GM12878 (cell line): ENCODE results near the gene TAC3. TPM values are rescaled to one million over a fixed set of nuclear protein-coding genes. Genes with fewer than 3 reads are reported as not detected.

ENCODE experiments used
- CREM ChIP-seq: IDR thresholded peaks from 2 replicates; pipeline ENCODE4 v1.6.1; 2014; ENCODE audit warnings: antibody characterized with exemption, low read depth
- DPF2 ChIP-seq: fragments of 450-650 bp; IDR thresholded peaks from 2 replicates; pipeline ENCODE4 v1.6.1; 2017; ENCODE audit warnings: mild to moderate bottlenecking
- FOS ChIP-seq: IDR thresholded peaks from 3 replicates; pipeline ENCODE4 v1.6.1; 2011; ENCODE audit warnings: borderline replicate concordance; ENCODE audit not compliant: insufficient read length; ENCODE audit errors: extremely low read depth
- FOXK2 ChIP-seq: fragments of 450-650 bp; IDR thresholded peaks from 2 replicates; pipeline ENCODE4 v1.6.1; 2017; ENCODE audit warnings: mild to moderate bottlenecking, moderate library complexity
- IKZF1 ChIP-seq: fragments of 450-650 bp; conservative IDR thresholded peaks from 2 replicates; pipeline ENCODE4 v1.6.1; 2017; ENCODE audit warnings: antibody characterized with exemption, mild to moderate bottlenecking
- IKZF2 ChIP-seq, 2 experiments: fragments of 450-650 bp; IDR thresholded peaks; 2 replicates each; pipeline ENCODE4 v1.6.1; 2017; ENCODE audit warnings: mild to moderate bottlenecking in 2 of 2, moderate library complexity in 2 of 2
- MEF2A ChIP-seq: IDR thresholded peaks from 2 replicates; pipeline ENCODE4 v1.6.1; 2011; ENCODE audit warnings: low read depth, mild to moderate bottlenecking, low read length, moderate library complexity; ENCODE audit not compliant: insufficient read depth
- MXI1 ChIP-seq: fragments of 150-350 bp; IDR thresholded peaks from 2 replicates; pipeline ENCODE4 v1.6.1; 2011; ENCODE audit warnings: low read depth, mild to moderate bottlenecking, inconsistent platforms, low read length, improper control_type of control experiment
- NBN ChIP-seq: fragments of 450-650 bp; IDR thresholded peaks from 2 replicates; pipeline ENCODE4 v1.6.1; 2016
- POLR2AphosphoS2 ChIP-seq: IDR thresholded peaks from 2 replicates; pipeline ENCODE4 v1.6.1; 2011; ENCODE audit warnings: low read depth, mild to moderate bottlenecking, low read length, improper control_type of control experiment, moderate library complexity
- POLR2AphosphoS5 ChIP-seq: IDR thresholded peaks from 2 replicates; pipeline ENCODE4 v1.6.1; 2011; ENCODE audit warnings: mild to moderate bottlenecking, low read length, inconsistent platforms
- SMC3 ChIP-seq: IDR thresholded peaks from 2 replicates; pipeline ENCODE4 v1.6.1; 2011; ENCODE audit warnings: low read length, improper control_type of control experiment, borderline replicate concordance
- STAT3 ChIP-seq: IDR thresholded peaks from 2 replicates; pipeline ENCODE4 v1.6.1; 2011; ENCODE audit warnings: low read depth, low read length, improper control_type of control experiment
- SUZ12 ChIP-seq: fragments of 200-600 bp; sonication (generic); IDR thresholded peaks from one replicate; pipeline ENCODE4 v1.6.1; 2018; ENCODE audit warnings: antibody characterized with exemption, mild to moderate bottlenecking; ENCODE audit not compliant: unreplicated experiment
- TAF1 ChIP-seq: IDR thresholded peaks from 2 replicates; pipeline ENCODE4 v1.6.1; 2011; ENCODE audit warnings: mild to moderate bottlenecking, low read depth, low read length, borderline replicate concordance
- TBL1XR1 ChIP-seq: IDR thresholded peaks from 2 replicates; pipeline ENCODE4 v1.6.1; 2012; ENCODE audit warnings: low read depth, low read length, improper control_type of control experiment
- ZBTB4 ChIP-seq: fragments of 450-650 bp; formaldehyde crosslinking; IDR thresholded peaks from 2 replicates; pipeline ENCODE4 v1.4.0; 2022; ENCODE audit warnings: mild to moderate bottlenecking, moderate library complexity
- polyA plus RNA-seq, 11 experiments: library from polyadenylated mRNA; depleted of rRNA in 4 of 11; unstranded in 6 of 11; stranded (reverse) in 5 of 11; fragments of >200 nt; fragmentation: Nextera tagmentation in 4 of 11; fragmentation: Illumina TruSeq in 1 of 11; extraction: Ambion mirVana in 4 of 11; extraction: Trizol in 1 of 11; gene quantifications; 1 replicate in 1 of 11; 2 replicates in 10 of 11; pipeline versions ENCODE4 v1.2.1 to v1.2.3, GENCODE V29; 2011 to 2016; ENCODE audit warnings: inconsistent platforms in 2 of 11, missing spikeins in 2 of 11, low read depth in 1 of 11
- total RNA-seq, 4 experiments: library from RNA; depleted of rRNA in 3 of 4; stranded (reverse); fragments of >200 nt in 3 of 4; fragmentation: Illumina TruSeq in 1 of 4; extraction: Trizol in 1 of 4; gene quantifications; 2 replicates each; pipeline versions ENCODE4 v1.2.1 to v1.2.3, GENCODE V29; 2013 to 2021
- TF ChIP-seq, protein P1 (sequence below): fragments of 450-650 bp; conservative IDR thresholded peaks from 2 replicates; pipeline ENCODE4 v1.6.1; 2017; ENCODE audit warnings: mild to moderate bottlenecking, moderate library complexity
- TF ChIP-seq, protein P2 (sequence below): IDR thresholded peaks from 2 replicates; pipeline ENCODE4 v1.6.1; 2012; ENCODE audit warnings: low read depth, low read length, improper control_type of control experiment
- TF ChIP-seq, protein P3 (sequence below): IDR thresholded peaks from 2 replicates; pipeline ENCODE4 v1.6.1; 2011; ENCODE audit warnings: borderline replicate concordance, low read depth, mild to moderate bottlenecking, moderate library complexity, low read length; ENCODE audit not compliant: insufficient read depth, poor library complexity, severe bottlenecking
- TF ChIP-seq, protein P4 (sequence below), 3 experiments: IDR thresholded peaks in 2 of 3; conservative IDR thresholded peaks in 1 of 3; 2 replicates each; pipeline ENCODE4 v1.5.1; 2011; ENCODE audit warnings: low read depth in 3 of 3, low read length in 3 of 3, mild to moderate bottlenecking in 3 of 3, control low read depth in 2 of 3, moderate library complexity in 2 of 3, inconsistent platforms in 1 of 3, mixed read lengths in 1 of 3; ENCODE audit not compliant: control insufficient read depth in 2 of 3, insufficient read depth in 1 of 3; ENCODE audit errors: extremely low read depth in 1 of 3

Gene TAC3
- total and polyA plus RNA-seq, 10 of the 15 experiments (the other 5 are each of a cell fraction or from before 2014, with no cell fraction given) = 0.11 to 0.18 (median 0.13) TPM; not detected in 7

- TF ChIP-seq SUZ12 (no peak), CREM (peak; percentile 69), STAT3 (no peak), TAF1 (no peak), MEF2A (no peak), TBL1XR1 (no peak), IKZF1 (no peak), FOS (no peak), POLR2AphosphoS2 (no peak), NBN (peak; percentile 82), POLR2AphosphoS5 (no peak), FOXK2 (no peak), MXI1 (no peak), ZBTB4 (CRISPR knock-in tag) (no peak), DPF2 (no peak), IKZF2 (IDR thresholded peaks at IDR 0.05) (peak in 1 of 2 experiments; percentile 14; a peak in 1 of 4 replicates), SMC3 (no peak)
- TF ChIP-seq, protein P1, sequence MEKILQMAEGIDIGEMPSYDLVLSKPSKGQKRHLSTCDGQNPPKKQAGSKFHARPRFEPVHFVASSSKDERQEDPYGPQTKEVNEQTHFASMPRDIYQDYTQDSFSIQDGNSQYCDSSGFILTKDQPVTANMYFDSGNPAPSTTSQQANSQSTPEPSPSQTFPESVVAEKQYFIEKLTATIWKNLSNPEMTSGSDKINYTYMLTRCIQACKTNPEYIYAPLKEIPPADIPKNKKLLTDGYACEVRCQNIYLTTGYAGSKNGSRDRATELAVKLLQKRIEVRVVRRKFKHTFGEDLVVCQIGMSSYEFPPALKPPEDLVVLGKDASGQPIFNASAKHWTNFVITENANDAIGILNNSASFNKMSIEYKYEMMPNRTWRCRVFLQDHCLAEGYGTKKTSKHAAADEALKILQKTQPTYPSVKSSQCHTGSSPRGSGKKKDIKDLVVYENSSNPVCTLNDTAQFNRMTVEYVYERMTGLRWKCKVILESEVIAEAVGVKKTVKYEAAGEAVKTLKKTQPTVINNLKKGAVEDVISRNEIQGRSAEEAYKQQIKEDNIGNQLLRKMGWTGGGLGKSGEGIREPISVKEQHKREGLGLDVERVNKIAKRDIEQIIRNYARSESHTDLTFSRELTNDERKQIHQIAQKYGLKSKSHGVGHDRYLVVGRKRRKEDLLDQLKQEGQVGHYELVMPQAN = no peak
- TF ChIP-seq, protein P2, sequence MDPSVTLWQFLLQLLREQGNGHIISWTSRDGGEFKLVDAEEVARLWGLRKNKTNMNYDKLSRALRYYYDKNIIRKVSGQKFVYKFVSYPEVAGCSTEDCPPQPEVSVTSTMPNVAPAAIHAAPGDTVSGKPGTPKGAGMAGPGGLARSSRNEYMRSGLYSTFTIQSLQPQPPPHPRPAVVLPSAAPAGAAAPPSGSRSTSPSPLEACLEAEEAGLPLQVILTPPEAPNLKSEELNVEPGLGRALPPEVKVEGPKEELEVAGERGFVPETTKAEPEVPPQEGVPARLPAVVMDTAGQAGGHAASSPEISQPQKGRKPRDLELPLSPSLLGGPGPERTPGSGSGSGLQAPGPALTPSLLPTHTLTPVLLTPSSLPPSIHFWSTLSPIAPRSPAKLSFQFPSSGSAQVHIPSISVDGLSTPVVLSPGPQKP = no peak
- TF ChIP-seq, protein P3, sequence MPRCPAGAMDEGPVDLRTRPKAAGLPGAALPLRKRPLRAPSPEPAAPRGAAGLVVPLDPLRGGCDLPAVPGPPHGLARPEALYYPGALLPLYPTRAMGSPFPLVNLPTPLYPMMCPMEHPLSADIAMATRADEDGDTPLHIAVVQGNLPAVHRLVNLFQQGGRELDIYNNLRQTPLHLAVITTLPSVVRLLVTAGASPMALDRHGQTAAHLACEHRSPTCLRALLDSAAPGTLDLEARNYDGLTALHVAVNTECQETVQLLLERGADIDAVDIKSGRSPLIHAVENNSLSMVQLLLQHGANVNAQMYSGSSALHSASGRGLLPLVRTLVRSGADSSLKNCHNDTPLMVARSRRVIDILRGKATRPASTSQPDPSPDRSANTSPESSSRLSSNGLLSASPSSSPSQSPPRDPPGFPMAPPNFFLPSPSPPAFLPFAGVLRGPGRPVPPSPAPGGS = no peak
- TF ChIP-seq, protein P4, sequence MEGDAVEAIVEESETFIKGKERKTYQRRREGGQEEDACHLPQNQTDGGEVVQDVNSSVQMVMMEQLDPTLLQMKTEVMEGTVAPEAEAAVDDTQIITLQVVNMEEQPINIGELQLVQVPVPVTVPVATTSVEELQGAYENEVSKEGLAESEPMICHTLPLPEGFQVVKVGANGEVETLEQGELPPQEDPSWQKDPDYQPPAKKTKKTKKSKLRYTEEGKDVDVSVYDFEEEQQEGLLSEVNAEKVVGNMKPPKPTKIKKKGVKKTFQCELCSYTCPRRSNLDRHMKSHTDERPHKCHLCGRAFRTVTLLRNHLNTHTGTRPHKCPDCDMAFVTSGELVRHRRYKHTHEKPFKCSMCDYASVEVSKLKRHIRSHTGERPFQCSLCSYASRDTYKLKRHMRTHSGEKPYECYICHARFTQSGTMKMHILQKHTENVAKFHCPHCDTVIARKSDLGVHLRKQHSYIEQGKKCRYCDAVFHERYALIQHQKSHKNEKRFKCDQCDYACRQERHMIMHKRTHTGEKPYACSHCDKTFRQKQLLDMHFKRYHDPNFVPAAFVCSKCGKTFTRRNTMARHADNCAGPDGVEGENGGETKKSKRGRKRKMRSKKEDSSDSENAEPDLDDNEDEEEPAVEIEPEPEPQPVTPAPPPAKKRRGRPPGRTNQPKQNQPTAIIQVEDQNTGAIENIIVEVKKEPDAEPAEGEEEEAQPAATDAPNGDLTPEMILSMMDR (IDR thresholded peaks at IDR 0.05 in 2 of 3, conservative IDR thresholded peaks at IDR 0.05 in 1 of 3; ENCODE audit: control insufficient read depth in 2 of 3, extremely low read depth in 1 of 3, insufficient read depth in 1 of 3, low read depth in 3 of 3, low read length in 3 of 3) = no peak
These were observed 47.8 kb upstream of the TAC3 start (continued) for GRCh38 chr12:57063991-57064685.
